Gastroesophageal sphincter (tissue), 4 donors: ENCODE measurements around the gene PORCN. TPM values are rescaled to one million over a fixed set of nuclear protein-coding genes. Genes with fewer than 3 reads are reported as not detected.

Experiments used
- ATAC-seq: fragments of 150-250 bp; one replicate; pipeline ENCODE4 v1.9.1; 2016; ENCODE audit warnings: mild to moderate bottlenecking, moderate library complexity
- H3K27ac ChIP-seq, 4 donors: fragments of 200-600 bp; sonication (generic) in 3 of 4; 1 replicate in 3 of 4; 2 replicates in 1 of 4; pipeline ENCODE4 v1.5.1; 2016 to 2019
- H3K27me3 ChIP-seq: fragments of 200-600 bp; sonication (generic); one replicate; pipeline ENCODE4 v1.5.1; 2019
- H3K36me3 ChIP-seq, 2 donors: fragments of 200-600 bp; sonication (generic); one replicate each; pipeline ENCODE4 v1.5.1; 2019; ENCODE audit warnings: control low read depth in 1 of 2
- H3K4me1 ChIP-seq, 3 donors: fragments of 200-600 bp; sonication (generic); 1 replicate in 2 of 3; 2 replicates in 1 of 3; pipeline ENCODE4 v1.5.1; 2016 to 2019; ENCODE audit warnings: control low read depth in 2 of 3
- H3K4me3 ChIP-seq, 2 donors: fragments of 200-600 bp; sonication (generic); one replicate each; pipeline ENCODE4 v1.5.1; 2019; ENCODE audit warnings: mild to moderate bottlenecking in 1 of 2, moderate library complexity in 1 of 2
- H3K9me3 ChIP-seq, 3 donors: fragments of 200-600 bp; sonication (generic); one replicate each; pipeline ENCODE4 v1.5.1; 2017 to 2019; ENCODE audit warnings: control low read depth in 2 of 3
- CTCF ChIP-seq, 4 experiments: fragments of 200-600 bp in 2 of 4; fragments of 450-650 bp in 2 of 4; sonication (generic) in 1 of 4; IDR thresholded peaks; one replicate each; pipeline ENCODE4 v1.5.1; 2017 to 2019; ENCODE audit warnings: antibody characterized with exemption in 4 of 4, mild to moderate bottlenecking in 2 of 4, moderate library complexity in 2 of 4
- EP300 ChIP-seq: sonication (generic); formaldehyde crosslinking; IDR thresholded peaks from one replicate; pipeline ENCODE4 v1.6.1; 2017; ENCODE audit warnings: antibody characterized with exemption, mild to moderate bottlenecking
- POLR2A ChIP-seq, 2 donors: fragments of 450-650 bp; IDR thresholded peaks; one replicate each; pipeline ENCODE4 v1.6.1; 2017; ENCODE audit warnings: antibody characterized with exemption in 2 of 2, mild to moderate bottlenecking in 2 of 2, moderate library complexity in 1 of 2
- POLR2AphosphoS5 ChIP-seq: sonication (generic); formaldehyde crosslinking; IDR thresholded peaks from one replicate; pipeline ENCODE4 v1.6.1; 2017; ENCODE audit warnings: antibody characterized with exemption
- WGBS, 2 donors: methylation state at CpG; one replicate each; pipeline ENCODE4 v1.1.5; 2018; ENCODE audit warnings: low coverage in 1 of 2; 5-methylcytosine and 5-hydroxymethylcytosine counted together
- total RNA-seq, 4 donors: library from RNA; depleted of rRNA; stranded (reverse); fragments of >200 nt; gene quantifications; one replicate each; pipeline ENCODE4 v1.1.0, GENCODE V29; 2016

PORCN gene
- total RNA-seq, 4 donors from 2014 or later: 9.4 to 21.0 (median 13.2) TPM

GRCh38 chrX:48488034-48488433 is 20.8 kb upstream of the PORCN start:
- no peak overlapping the region for H3K27ac ChIP-seq
- H3K9me3 ChIP-seq: no peaks in the 10 kb centered on the region
- no peak for ATAC-seq
- WGBS, 2 donors: no CpG with 5 or more reads among the region's 3 CpGs
- no peak for TF ChIP-seq CTCF (IDR thresholded peaks at IDR 0.05)
- TF ChIP-seq POLR2AphosphoS5: no peak
- no peak for TF ChIP-seq EP300
- TF ChIP-seq POLR2A (IDR thresholded peaks at IDR 0.05): no peak
- no peak overlapping the region for H3K4me3 ChIP-seq
- H3K27me3 ChIP-seq: no peaks in the 10 kb centered on the region
- peaks cover 0 to 31% of the 10 kb centered on the region in 2 donors for H3K36me3 ChIP-seq
- no peaks in the 10 kb centered on the region for H3K4me1 ChIP-seq

- no peak for TF ChIP-seq POLR2A (IDR thresholded peaks at IDR 0.05)
- TF ChIP-seq CTCF (IDR thresholded peaks at IDR 0.05): no peak
- no peak for TF ChIP-seq EP300
- TF ChIP-seq POLR2AphosphoS5: no peak
- Histone ChIP-seq H3K27ac (no peak overlapping the region), H3K27me3 (no peaks in the 10 kb centered on the region), H3K36me3 (peaks cover 0 to 18% of the 10 kb centered on the region in 2 donors), H3K9me3 (no peaks in the 10 kb centered on the region), H3K4me3 (no peak overlapping the region), H3K4me1 (no peaks in the 10 kb centered on the region)
- no CpG with 5 or more reads among the region's 9 CpGs for WGBS, 2 donors
- no peak for ATAC-seq
Observed at GRCh38 chrX:48489296-48489695, 19.5 kb upstream of the PORCN start.

GRCh38 chrX:48489892-48490291 is 18.9 kb upstream of the PORCN start:
- ATAC-seq: no peak
- no peak overlapping the region for H3K4me3 ChIP-seq
- no peaks in the 10 kb centered on the region for H3K9me3 ChIP-seq
- H3K27ac ChIP-seq: no peak overlapping the region
- TF ChIP-seq POLR2A (IDR thresholded peaks at IDR 0.05): no peak
- no peaks in the 10 kb centered on the region for H3K27me3 ChIP-seq
- WGBS, 2 donors: 46 to 83% methylated on average over 1 to 2 of the region's 2 CpGs
- H3K4me1 ChIP-seq: no peaks in the 10 kb centered on the region
- peaks cover 0 to 12% of the 10 kb centered on the region in 2 donors for H3K36me3 ChIP-seq

- TF ChIP-seq CTCF (IDR thresholded peaks at IDR 0.05): no peak
- TF ChIP-seq POLR2A (IDR thresholded peaks at IDR 0.05): no peak
- TF ChIP-seq POLR2AphosphoS5: no peak
- no peak overlapping the region for H3K27ac ChIP-seq
- no CpG with 5 or more reads among the region's 8 CpGs for WGBS, 2 donors
- no peaks in the 10 kb centered on the region for H3K27me3 ChIP-seq
- H3K4me3 ChIP-seq: no peak overlapping the region
- no peak for ATAC-seq
- no peaks in the 10 kb centered on the region for H3K4me1 ChIP-seq
- H3K9me3 ChIP-seq: no peaks in the 10 kb centered on the region
- H3K36me3 ChIP-seq: peaks cover 0 to 9% of the 10 kb centered on the region in 2 donors
Observed at GRCh38 chrX:48490661-48491060, 18.1 kb upstream of the PORCN start.

GRCh38 chrX:48491809-48492208 is 17.0 kb upstream of the PORCN start:
- Histone ChIP-seq H3K27me3 (no peaks in the 10 kb centered on the region), H3K9me3 (no peaks in the 10 kb centered on the region), H3K4me1 (no peaks in the 10 kb centered on the region), H3K4me3 (no peak overlapping the region), H3K36me3 (peaks cover 0 to 3% of the 10 kb centered on the region in 2 donors), H3K27ac (no peak overlapping the region)
- no peak for TF ChIP-seq CTCF (IDR thresholded peaks at IDR 0.05)
- TF ChIP-seq POLR2AphosphoS5: no peak
- TF ChIP-seq POLR2A (IDR thresholded peaks at IDR 0.05): no peak
- no peak for TF ChIP-seq EP300
- no peak for ATAC-seq
- WGBS, 2 donors: 75% methylated on average over 3 of the region's 9 CpGs; no CpG with 5 or more reads in 1 of the 2 donors
